AG04450 (cell line): ENCODE data around the gene CAV2. TPM values are rescaled to one million over a fixed set of nuclear protein-coding genes. Genes with fewer than 3 reads are reported as not detected.

Experiments
- CTCF ChIA-PET: fragments of 300-600, 350-600 bp; formaldehyde crosslinking; extraction: SDS; loops from one replicate; lab custom pipeline; 2022; ENCODE audit warnings: antibody characterized with exemption, inconsistent platforms; lab: Charles Lee
- POLR2A ChIA-PET: fragments of 350-600 bp; formaldehyde crosslinking; extraction: SDS; loops from one replicate; lab custom pipeline; 2021; ENCODE audit warnings: antibody characterized with exemption, inconsistent platforms; lab: Yijun Ruan, JAX
- DNase-seq: peaks from one replicate; pipeline ENCODE4 v3.0.0-alpha.2; 2011; ENCODE audit warnings: low read depth, low spot score
- H3K27ac ChIP-seq: one replicate; pipeline ENCODE4 v1.5.1; 2012; ENCODE audit warnings: low read depth, low read length, control low read depth
- H3K27me3 ChIP-seq: one replicate; pipeline ENCODE4 v1.6.0; 2012; ENCODE audit warnings: low read length; ENCODE audit not compliant: control insufficient read depth, insufficient read depth
- H3K4me3 ChIP-seq: 2 replicates; pipeline ENCODE4 v1.5.1; 2011; ENCODE audit warnings: mild to moderate bottlenecking, low read depth, low read length, control low read depth
- H3K9me3 ChIP-seq: 2 replicates; pipeline ENCODE4 v1.5.1; 2012; ENCODE audit warnings: low read length; ENCODE audit not compliant: control insufficient read depth, insufficient read depth
- CTCF ChIP-seq: IDR thresholded peaks from 2 replicates; pipeline ENCODE4 v1.5.1; 2011; ENCODE audit warnings: low read depth, low read length, control low read depth, inconsistent platforms
- polyA minus RNA-seq: library from RNA; depleted of rRNA, polyadenylated mRNA; stranded (reverse); fragments of >200 nt; gene quantifications from 2 replicates; pipeline ENCODE4 v1.2.3, GENCODE V29; 2011; rRNA and poly(A)+ RNA removed
- polyA plus RNA-seq: library from polyadenylated mRNA; depleted of rRNA; stranded (reverse); fragments of >200 nt; gene quantifications from 2 replicates; pipeline ENCODE4 v1.2.3, GENCODE V29; 2011; rRNA removed

CAV2 gene
- 241 and 265 TPM in 2 replicates for polyA plus RNA-seq
- polyA minus RNA-seq = 173 and 190 TPM in 2 replicates

- CTCF ChIA-PET = interaction anchor here (1.1 to 1.6 kb wide), 2 partner anchors 27 to 61 kb away, joined by 3 to 4 read pairs; no protein-coding TSS in a partner anchor
Observed at GRCh38 chr7:116499168-116500077, at the start of gene CAV2. CAV2 (plus strand) TSS chr7:116499738; CDS start chr7:116499782, 44 bp downstream.

DNA sequence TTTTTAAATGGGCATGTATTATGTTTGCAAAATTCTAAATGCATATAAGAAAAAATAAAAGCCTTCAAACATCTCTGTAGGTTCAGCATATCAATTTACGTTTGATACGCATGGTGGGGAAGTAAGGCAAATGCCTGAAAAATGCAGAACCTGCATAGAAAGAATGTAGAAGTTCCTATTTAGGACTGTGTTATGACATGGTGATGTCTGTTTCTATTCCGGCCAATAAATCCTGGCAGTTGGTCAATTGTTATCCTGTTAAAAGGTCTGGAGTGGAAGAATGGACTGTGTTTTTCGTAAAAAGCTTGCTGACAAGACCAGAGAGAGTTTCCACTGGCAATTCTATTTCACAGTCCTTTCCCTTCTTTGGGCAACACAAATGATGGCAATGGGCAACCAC, 49.6 kb upstream of the CAV2 start:
- no peak for TF ChIP-seq CTCF
- POLR2A ChIA-PET = interaction anchor here (0.7 kb wide), 1 partner anchor 165 kb away, joined by 3 read pairs; no protein-coding TSS in a partner anchor

More at GRCh38 chr7:116499168-116500077, at the start of gene CAV2:
- no peaks in the 10 kb centered on the region; the same call in 1 of the 2 replicates for H3K9me3 ChIP-seq
- H3K27ac ChIP-seq = peak within 1 kb of the TSS; percentile 75
- TF ChIP-seq CTCF = no peak
- POLR2A ChIA-PET = interaction anchor here (0.5 to 1.0 kb wide), 4 partner anchors 27 to 98 kb away, joined by 3 to 5 read pairs (median 4); no protein-coding TSS in a partner anchor
- H3K4me3 ChIP-seq = peak within 1 kb of the TSS; percentile 89
- no peaks in the 10 kb centered on the region for H3K27me3 ChIP-seq
- DNase-seq = no peak

DNA sequence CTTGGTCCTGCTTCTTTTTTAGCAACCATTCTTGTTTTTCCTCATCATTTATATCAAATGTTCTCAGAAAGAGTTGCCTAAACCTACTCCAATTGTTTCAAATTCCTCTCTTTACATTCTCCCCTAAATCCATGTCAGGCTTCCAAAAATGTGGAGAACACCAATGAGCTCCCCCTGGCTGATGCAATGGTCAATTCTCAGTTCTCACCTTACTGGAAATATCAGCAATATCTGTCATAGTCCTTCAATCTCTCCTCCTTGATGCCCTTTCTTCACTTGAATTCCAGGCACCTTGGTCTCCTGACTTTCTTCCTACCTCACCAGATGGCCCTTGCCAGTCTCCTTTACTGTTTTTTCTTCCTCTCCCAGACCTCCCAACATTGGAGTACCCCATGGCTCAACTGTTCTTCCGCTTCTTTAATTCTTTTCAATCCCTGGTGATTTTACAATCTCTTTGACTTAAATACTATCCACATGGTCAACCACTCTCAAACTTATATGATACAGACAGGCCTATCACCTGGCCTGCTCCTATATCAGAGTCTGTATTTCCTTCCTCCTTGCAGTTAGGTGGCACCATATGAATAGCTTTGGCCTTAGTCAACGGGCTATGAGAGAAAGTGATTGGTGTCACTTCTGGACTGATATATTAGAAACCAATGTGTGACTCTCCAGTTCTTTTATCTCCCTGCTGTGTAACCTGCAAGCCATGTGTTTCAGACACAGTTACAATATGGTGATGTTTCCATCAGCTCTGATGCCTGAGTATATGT, 47.4 kb upstream of the CAV2 start:
- Histone ChIP-seq H3K4me3 (no peak overlapping the region), H3K9me3 (no peaks in the 10 kb centered on the region; the same call in 1 of the 2 replicates), H3K27me3 (no peaks in the 10 kb centered on the region), H3K27ac (no peak overlapping the region)
- ChIA-PET POLR2A (no interaction called here), CTCF (interaction anchor here (0.8 kb wide), 1 partner anchor 21 kb away, joined by 3 read pairs; no protein-coding TSS in a partner anchor)
- no peak for TF ChIP-seq CTCF
- DNase-seq = no peak

More for the DNA sequence above, 49.6 kb upstream of the CAV2 start:
- H3K9me3 ChIP-seq = no peaks in the 10 kb centered on the region; the same call in 1 of the 2 replicates
- no peak for DNase-seq
- no peaks in the 10 kb centered on the region for H3K27me3 ChIP-seq
- no peak overlapping the region for H3K27ac ChIP-seq
- no peak overlapping the region for H3K4me3 ChIP-seq
- CTCF ChIA-PET = no interaction called here

GRCh38 chr7:116454377-116454776, 45.2 kb upstream of the CAV2 start:
- Histone ChIP-seq H3K9me3 (no peaks in the 10 kb centered on the region; the same call in 1 of the 2 replicates), H3K27ac (no peak overlapping the region), H3K4me3 (no peak overlapping the region), H3K27me3 (no peaks in the 10 kb centered on the region)
- DNase-seq = no peak
- no peak for TF ChIP-seq CTCF
- POLR2A ChIA-PET = interaction anchor here (0.8 kb wide), 1 partner anchor 11 kb away, joined by 3 read pairs; no protein-coding TSS in a partner anchor
- CTCF ChIA-PET = no interaction called here
